Mucosa of rectum (tissue), 2 donors: Measurements from ENCODE around the gene ZCCHC8.
"Not testable (repeated sequence)": the region's sequence is repeated elsewhere in the genome, so short reads cannot be mapped to it uniquely, and the experiment has no call there.

Experiments
- H3K27ac ChIP-seq, 2 donors: one replicate each; pipeline ENCODE4 v1.7.0; 2013; ENCODE audit warnings: inconsistent platforms in 2 of 2, low read depth in 2 of 2, low read length in 2 of 2
- H3K27me3 ChIP-seq, 2 donors: one replicate each; pipeline ENCODE4 v1.7.0; 2013; ENCODE audit warnings: low read length in 2 of 2; ENCODE audit not compliant: control insufficient read depth in 2 of 2, insufficient read depth in 2 of 2
- H3K36me3 ChIP-seq, 2 donors: one replicate each; pipeline ENCODE4 v1.7.0; 2013; ENCODE audit warnings: low read length in 2 of 2; ENCODE audit not compliant: control insufficient read depth in 2 of 2, insufficient read depth in 2 of 2
- H3K4me1 ChIP-seq, 2 donors: one replicate each; pipeline ENCODE4 v1.7.0; 2013; ENCODE audit warnings: low read length in 2 of 2, mild to moderate bottlenecking in 1 of 2; ENCODE audit not compliant: control insufficient read depth in 2 of 2, insufficient read depth in 2 of 2
- H3K4me3 ChIP-seq, 2 donors: one replicate each; pipeline ENCODE4 v1.7.0; 2013; ENCODE audit warnings: low read length in 2 of 2
- H3K9ac ChIP-seq, 2 donors: one replicate each; pipeline ENCODE4 v1.7.0; 2013; ENCODE audit warnings: low read length in 2 of 2, low read depth in 1 of 2, mild to moderate bottlenecking in 1 of 2
- H3K9me3 ChIP-seq, 2 donors: one replicate each; pipeline ENCODE4 v1.7.0; 2013; ENCODE audit warnings: low read length in 2 of 2; ENCODE audit not compliant: control insufficient read depth in 2 of 2
- donor health status: healthy.
- donor health status: Normal muscosa, but diverticular disease.

ZCCHC8 gene

DNA sequence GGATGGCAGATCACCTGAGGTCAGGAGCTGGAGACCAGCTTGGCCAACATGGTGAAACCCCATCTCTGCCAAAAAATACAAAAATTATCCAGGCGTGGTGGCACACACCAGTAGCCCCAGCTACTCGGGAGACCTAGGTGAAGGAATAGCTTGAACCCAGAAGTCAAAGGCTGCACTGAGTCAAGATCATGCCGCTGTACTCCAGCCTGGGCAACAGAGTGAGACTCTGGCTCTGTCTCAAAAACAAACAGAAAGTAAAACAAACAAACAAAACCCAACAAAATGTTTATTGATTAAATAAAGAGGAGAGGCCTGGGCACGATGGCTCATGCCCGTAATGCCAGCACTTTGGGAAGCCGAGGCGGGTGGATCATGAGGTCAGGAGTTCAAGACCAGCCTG is 5.5 kb downstream of the ZCCHC8 start:
- Histone ChIP-seq H3K27me3 (no peaks in the 10 kb centered on the region), H3K4me1 (peaks cover 5 to 8% of the 10 kb centered on the region in 2 donors), H3K27ac (no peak overlapping the region), H3K9ac (no peak overlapping the region), H3K4me3 (no peak overlapping the region), H3K36me3 (peaks cover 17 to 28% of the 10 kb centered on the region in 2 donors), H3K9me3 (no peaks in the 10 kb centered on the region)

DNA sequence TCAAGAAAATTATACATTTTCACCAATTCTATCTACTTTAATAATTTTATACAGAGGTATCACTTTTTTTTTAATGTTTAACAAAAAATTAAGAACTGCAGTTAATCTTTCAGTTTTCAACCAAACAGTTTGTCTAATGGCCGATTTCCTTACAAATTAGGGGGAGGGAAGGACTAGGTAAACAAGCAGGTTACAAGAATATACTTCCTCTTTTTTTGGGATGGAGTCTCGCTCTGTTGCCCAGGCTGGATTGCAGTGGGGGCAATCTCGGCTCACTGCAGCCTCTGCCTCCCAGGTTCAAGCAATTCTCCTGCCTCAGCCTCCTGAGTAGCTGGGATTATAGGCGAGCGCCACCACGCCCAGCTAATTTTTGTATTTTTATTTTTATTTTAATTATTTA is 7.5 kb downstream of the ZCCHC8 start:
- peaks cover 32 to 42% of the 10 kb centered on the region in 2 donors for H3K36me3 ChIP-seq
- H3K9me3 ChIP-seq, H3K27ac ChIP-seq, H3K4me3 ChIP-seq, H3K9ac ChIP-seq, H3K4me1 ChIP-seq, H3K27me3 ChIP-seq: not testable (repeated sequence)

DNA sequence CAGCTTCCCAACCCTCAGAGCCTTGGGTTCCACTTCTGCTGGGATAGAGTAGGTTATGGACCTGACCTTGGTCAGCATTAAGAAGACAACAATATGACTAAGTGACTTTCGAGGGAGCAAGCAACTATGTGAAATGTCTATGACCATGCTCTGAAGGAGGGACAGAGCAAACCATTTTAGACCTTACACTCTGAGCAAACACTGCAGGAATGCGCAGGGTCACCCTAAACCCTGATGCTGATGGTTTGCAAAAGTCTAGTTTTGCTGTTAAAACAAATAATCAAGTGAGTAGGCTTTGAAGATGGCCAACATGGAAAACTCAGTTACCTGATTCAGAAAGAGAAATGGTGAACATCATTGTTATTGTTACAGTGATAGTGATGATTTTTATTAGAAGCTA is 8.7 kb downstream of the ZCCHC8 start:
- H3K9me3 ChIP-seq = no peaks in the 10 kb centered on the region
- H3K36me3 ChIP-seq = peaks cover 37 to 52% of the 10 kb centered on the region in 2 donors
- no peak overlapping the region for H3K9ac ChIP-seq
- H3K27ac ChIP-seq = no peak overlapping the region
- no peaks in the 10 kb centered on the region for H3K27me3 ChIP-seq
- no peaks in the 10 kb centered on the region for H3K4me1 ChIP-seq
- no peak overlapping the region for H3K4me3 ChIP-seq

DNA sequence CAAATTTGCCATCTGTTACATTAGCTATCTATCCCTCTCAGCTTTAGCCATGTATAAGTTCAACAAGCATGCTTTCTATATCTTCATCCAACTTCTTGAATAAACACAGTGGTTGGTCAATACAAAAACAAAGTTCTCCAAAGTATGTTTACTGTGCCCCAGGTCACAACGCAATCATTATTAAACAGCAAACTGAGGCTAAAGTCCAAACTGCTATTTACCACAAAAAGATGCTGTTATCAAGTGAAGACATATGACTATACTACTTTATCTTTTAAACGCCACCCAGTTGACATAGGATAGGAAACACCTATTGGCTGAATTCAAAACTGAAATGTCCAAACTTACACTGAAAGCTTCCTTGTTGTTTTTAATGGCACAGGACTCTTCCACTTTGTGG is 11.7 kb downstream of the ZCCHC8 start:
- peaks cover 44 to 56% of the 10 kb centered on the region in 2 donors for H3K36me3 ChIP-seq
- H3K4me1 ChIP-seq = no peaks in the 10 kb centered on the region
- no peak overlapping the region for H3K4me3 ChIP-seq
- H3K27me3 ChIP-seq = no peaks in the 10 kb centered on the region
- H3K9ac ChIP-seq = no peak overlapping the region
- H3K9me3 ChIP-seq = no peaks in the 10 kb centered on the region
- H3K27ac ChIP-seq = no peak overlapping the region

DNA sequence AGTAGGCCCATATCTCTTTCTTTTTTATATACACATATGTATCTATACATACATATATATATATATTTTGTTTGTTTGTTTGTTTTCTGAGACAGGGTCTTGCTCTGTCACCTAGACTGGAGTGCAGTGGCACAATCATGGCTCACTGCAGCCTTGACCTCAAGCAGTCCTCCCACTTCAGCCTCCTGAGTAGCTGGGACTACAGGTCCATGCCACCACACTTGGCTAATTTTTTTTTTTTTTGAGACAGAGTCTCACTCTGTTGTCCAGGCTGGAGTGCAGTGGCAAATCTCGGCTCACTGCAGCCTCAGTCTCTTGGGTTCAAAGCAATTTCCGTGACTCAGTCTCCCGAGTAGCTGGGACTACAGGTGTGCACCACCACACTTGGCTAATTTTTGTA is 12.9 kb downstream of the ZCCHC8 start:
- not testable (repeated sequence) for H3K9ac ChIP-seq, H3K4me3 ChIP-seq, H3K27me3 ChIP-seq, H3K27ac ChIP-seq, H3K4me1 ChIP-seq, H3K9me3 ChIP-seq
- H3K36me3 ChIP-seq = peaks cover 50 to 63% of the 10 kb centered on the region in 2 donors

DNA sequence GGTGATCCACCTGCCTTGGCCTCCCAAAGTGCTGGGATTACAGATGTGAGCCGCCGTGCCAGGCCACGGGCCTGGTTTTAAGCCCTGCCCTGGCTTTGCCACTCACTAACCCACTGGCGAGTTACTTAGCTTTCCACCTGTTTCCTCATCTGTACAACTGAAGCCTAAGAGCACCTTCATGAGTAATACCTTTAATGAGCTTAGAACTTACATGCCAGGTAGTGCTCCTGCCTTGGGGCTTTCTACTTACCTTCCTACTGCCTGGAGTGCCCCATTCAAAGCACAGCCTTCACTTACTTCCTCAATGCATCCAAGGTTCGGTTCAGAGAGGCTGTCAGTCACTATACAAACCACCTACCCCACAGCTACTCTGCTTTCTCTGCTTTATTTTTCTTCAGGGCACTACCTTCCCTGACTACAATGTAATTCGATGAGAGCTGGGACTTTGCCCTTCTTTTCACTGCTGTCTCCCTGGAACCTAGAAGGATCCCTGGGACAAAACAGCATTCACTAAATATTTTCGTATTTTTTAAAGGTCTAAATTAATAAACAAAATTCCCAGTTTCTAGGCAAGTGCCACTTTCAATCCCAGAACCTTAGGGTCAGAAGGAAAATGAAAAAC is 13.8 kb downstream of the ZCCHC8 start:
- Histone ChIP-seq H3K4me3 (no peak overlapping the region), H3K9me3 (no peaks in the 10 kb centered on the region), H3K27me3 (no peaks in the 10 kb centered on the region), H3K9ac (no peak overlapping the region), H3K36me3 (peaks cover 51 to 62% of the 10 kb centered on the region in 2 donors), H3K27ac (no peak overlapping the region), H3K4me1 (no peaks in the 10 kb centered on the region)

DNA sequence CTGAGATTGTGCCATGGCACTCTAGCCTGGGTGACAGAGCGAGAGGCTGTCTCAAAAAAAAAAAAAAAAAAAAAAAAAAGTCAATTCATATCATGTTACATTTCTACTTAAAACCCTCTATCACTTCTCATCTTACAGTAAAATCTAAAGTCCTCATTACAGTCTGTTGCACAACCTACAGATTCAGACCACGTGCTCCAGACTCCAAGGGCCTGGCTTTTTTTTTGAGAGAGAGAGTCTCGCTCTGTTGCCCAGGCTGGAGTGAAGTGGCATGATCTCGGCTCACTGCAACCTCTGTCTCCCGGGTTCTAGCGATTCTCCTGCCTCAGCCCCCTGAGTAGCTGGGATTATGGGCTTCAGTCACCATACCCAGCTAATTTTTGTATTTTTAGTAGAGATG is 14.4 kb downstream of the ZCCHC8 start:
- H3K4me1 ChIP-seq, H3K4me3 ChIP-seq, H3K9ac ChIP-seq, H3K27me3 ChIP-seq, H3K27ac ChIP-seq, H3K9me3 ChIP-seq: not testable (repeated sequence)
- peaks cover 53 to 64% of the 10 kb centered on the region in 2 donors for H3K36me3 ChIP-seq

DNA sequence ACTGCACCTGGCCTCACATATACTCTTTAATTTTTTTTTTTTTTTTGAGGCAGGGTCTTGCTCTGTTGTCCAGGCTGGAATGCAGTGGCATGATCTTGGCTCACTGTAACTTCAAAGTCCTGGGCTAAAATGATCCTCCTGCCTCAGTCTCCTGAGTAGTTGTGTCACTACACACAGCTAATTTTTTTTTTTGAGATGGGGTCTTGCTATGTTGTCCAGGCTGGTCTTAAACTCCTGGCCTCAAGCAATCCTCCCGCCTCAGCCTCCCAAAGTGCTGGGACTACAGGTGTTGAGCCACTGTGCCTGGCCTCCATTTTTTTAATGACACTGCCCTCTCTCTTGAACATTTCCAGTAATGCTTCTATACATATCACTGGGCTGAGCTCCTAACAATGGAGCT is 16.3 kb downstream of the ZCCHC8 start:
- H3K9ac ChIP-seq, H3K27me3 ChIP-seq, H3K9me3 ChIP-seq, H3K27ac ChIP-seq, H3K4me1 ChIP-seq, H3K4me3 ChIP-seq: not testable (repeated sequence)
- peaks cover 52 to 67% of the 10 kb centered on the region in 2 donors for H3K36me3 ChIP-seq

DNA sequence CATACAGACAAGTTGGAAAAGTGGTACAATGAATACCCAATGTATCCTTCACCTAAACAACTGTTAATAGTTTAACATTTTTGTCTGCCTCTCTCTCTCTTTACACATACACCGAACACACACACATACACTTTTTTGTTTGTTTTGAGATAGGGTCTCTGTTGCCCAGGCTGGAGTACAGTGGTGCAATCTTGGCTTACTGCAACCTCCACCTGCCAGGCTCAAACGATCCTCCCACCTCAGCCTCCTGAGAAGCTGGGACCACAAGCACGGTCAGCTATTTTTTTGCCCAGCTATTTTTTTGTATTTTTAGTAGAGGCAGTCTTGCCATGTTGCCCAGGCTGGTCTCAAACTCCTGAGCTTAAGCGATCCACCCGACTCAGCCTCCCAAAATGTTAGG is 16.8 kb downstream of the ZCCHC8 start:
- H3K9me3 ChIP-seq = no peaks in the 10 kb centered on the region
- H3K27ac ChIP-seq = no peak overlapping the region
- H3K9ac ChIP-seq = no peak overlapping the region
- H3K4me3 ChIP-seq = no peak overlapping the region
- H3K4me1 ChIP-seq = no peaks in the 10 kb centered on the region
- peaks cover 48 to 63% of the 10 kb centered on the region in 2 donors for H3K36me3 ChIP-seq
- H3K27me3 ChIP-seq = no peaks in the 10 kb centered on the region

DNA sequence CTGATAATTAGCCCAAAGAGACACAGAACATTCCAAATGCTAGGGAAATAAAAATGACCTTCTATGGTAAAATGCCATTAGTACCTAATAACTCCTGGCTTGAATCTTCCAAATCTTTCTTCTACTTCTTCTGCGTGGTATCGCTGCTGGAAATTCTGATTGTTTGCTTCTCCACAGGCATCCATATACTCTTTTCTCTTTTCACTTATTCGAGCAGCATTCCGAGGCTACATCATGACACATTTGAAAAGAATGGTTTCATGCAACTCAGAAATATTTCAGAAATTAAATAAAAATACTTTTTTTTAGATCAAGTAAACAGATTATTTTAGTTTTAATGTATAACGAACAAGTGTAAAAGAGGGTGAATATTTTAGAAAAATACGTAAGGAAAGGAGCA is 18.9 kb downstream of the ZCCHC8 start:
- Histone ChIP-seq H3K4me1 (no peaks in the 10 kb centered on the region), H3K9me3 (no peaks in the 10 kb centered on the region), H3K4me3 (no peak overlapping the region), H3K36me3 (peaks cover 52 to 60% of the 10 kb centered on the region in 2 donors), H3K27me3 (no peaks in the 10 kb centered on the region), H3K9ac (no peak overlapping the region), H3K27ac (no peak overlapping the region)

DNA sequence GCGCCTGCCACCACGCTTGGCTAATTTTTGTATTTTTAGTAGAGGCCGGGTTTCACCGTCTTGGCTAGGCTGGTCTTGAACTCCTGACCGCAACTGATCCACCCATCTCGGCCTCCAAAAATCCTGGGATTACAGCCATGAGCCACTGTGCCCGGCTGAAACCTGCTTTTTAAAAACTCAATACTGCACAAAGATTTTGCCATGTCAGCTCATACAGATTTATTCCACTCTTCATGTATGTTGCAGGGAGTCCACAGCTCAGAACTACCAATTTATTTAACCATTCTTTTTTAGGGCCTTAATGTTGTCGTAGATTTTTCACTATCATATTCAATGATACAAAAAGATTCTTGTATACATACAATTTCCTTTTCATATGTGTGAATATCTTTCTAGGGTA is 20.0 kb downstream of the ZCCHC8 start:
- no peak overlapping the region for H3K4me3 ChIP-seq
- no peaks in the 10 kb centered on the region for H3K27me3 ChIP-seq
- peaks cover 57 to 63% of the 10 kb centered on the region in 2 donors for H3K36me3 ChIP-seq
- H3K27ac ChIP-seq = no peak overlapping the region
- no peaks in the 10 kb centered on the region for H3K4me1 ChIP-seq
- no peak overlapping the region for H3K9ac ChIP-seq
- no peaks in the 10 kb centered on the region for H3K9me3 ChIP-seq
